HepG2 (cell line): ENCODE results near the gene USH2A. TPM values are rescaled to one million over a fixed set of nuclear protein-coding genes. Genes with fewer than 3 reads are reported as not detected.

Source experiments
- ATAC-seq: fragments of 200-7000 bp; cut with Tn5 transposase; 3 replicates; pipeline ENCODE4 v1.9.1; 2020; ENCODE audit warnings: mild to moderate bottlenecking, moderate library complexity
- BruUV-seq: library from RNA; stranded (reverse); fragments of 400-500 nt; replicated peaks from 2 replicates; lab custom pipeline; 2021; lab: Mats Ljungman, UMichigan
- CTCF ChIA-PET: fragments of 300-600 bp; formaldehyde crosslinking; extraction: SDS; loops from one replicate; lab custom pipeline; 2021; ENCODE audit warnings: low total read pairs, inconsistent platforms, low intra/inter-chr PET ratio; lab: Yijun Ruan, JAX
- POLR2A ChIA-PET: fragments of 350-600 bp; sonication (Branson Sonifier 250); formaldehyde crosslinking; loops from one replicate; lab custom pipeline; 2020; ENCODE audit warnings: antibody characterized with exemption, inconsistent platforms; lab: Yijun Ruan, JAX
- DNase-seq: peaks from one replicate; pipeline ENCODE4 v3.0.0-alpha.2; 2015; ENCODE audit warnings: low spot score
- FAIRE-seq: peaks from 3 replicates; lab custom pipeline; 2011; peaks lifted over from hg19 to GRCh38; lab: Jason Lieb, UNC
- H2AFZ ChIP-seq: one replicate; pipeline ENCODE4 v1.6.1; 2011; ENCODE audit warnings: low read length, inconsistent platforms
- H3K27ac ChIP-seq: fragments of 300-600 bp; 3 replicates; pipeline ENCODE4 v1.8.0; 2011; ENCODE audit warnings: mixed run types, mild to moderate bottlenecking, mixed read lengths, low read length, inconsistent platforms; ENCODE audit not compliant: insufficient read depth; ENCODE audit errors: extremely low read length
- H3K27me3 ChIP-seq, 2 experiments: fragments of 200-600 bp in 1 of 2; 2 replicates in 1 of 2; 3 replicates in 1 of 2; pipeline versions ENCODE4 v1.6.0 to v1.8.0; 2011; ENCODE audit warnings: low read length in 2 of 2, mild to moderate bottlenecking in 2 of 2, moderate library complexity in 2 of 2, inconsistent platforms in 1 of 2; ENCODE audit not compliant: insufficient read depth in 2 of 2, control insufficient read depth in 1 of 2
- H3K36me3 ChIP-seq, 2 experiments: fragments of 200-600 bp in 1 of 2; replicated peaks in 1 of 2; 2 replicates in 1 of 2; 3 replicates in 1 of 2; pipeline versions ENCODE4 v1.5.1 to v1.8.0; 2011; ENCODE audit warnings: low read length in 2 of 2, inconsistent platforms in 1 of 2; ENCODE audit not compliant: insufficient read depth in 2 of 2, control insufficient read depth in 1 of 2
- H3K4me1 ChIP-seq: 2 replicates; pipeline ENCODE4 v1.5.1; 2012; ENCODE audit warnings: low read length, inconsistent platforms; ENCODE audit not compliant: insufficient read depth
- H3K4me2 ChIP-seq: 2 replicates; pipeline ENCODE4 v1.6.0; 2011; ENCODE audit warnings: low read depth, low read length, inconsistent platforms
- H3K4me3 ChIP-seq, 3 experiments: fragments of 200-600 bp in 1 of 3; sonication (generic), shearing (Covaris generic) in 1 of 3; replicated peaks in 1 of 3; 2 replicates each; pipeline ENCODE4 v1.5.1; 2011 to 2016; ENCODE audit warnings: low read length in 3 of 3, inconsistent platforms in 2 of 3, low read depth in 2 of 3, mild to moderate bottlenecking in 2 of 3, control low read depth in 1 of 3, mixed read lengths in 1 of 3; ENCODE audit not compliant: insufficient read depth in 1 of 3
- H3K79me2 ChIP-seq: one replicate; pipeline ENCODE4 v1.6.1; 2011; ENCODE audit warnings: low read length, inconsistent platforms; ENCODE audit not compliant: insufficient read depth
- H3K9ac ChIP-seq: 2 replicates; pipeline ENCODE4 v1.6.0; 2011; ENCODE audit warnings: mild to moderate bottlenecking, low read depth, low read length, inconsistent platforms; ENCODE audit not compliant: insufficient read depth
- H3K9me3 ChIP-seq: 2 replicates; pipeline ENCODE4 v1.5.1; 2012; ENCODE audit warnings: mild to moderate bottlenecking, low read length
- H4K20me1 ChIP-seq: 2 replicates; pipeline ENCODE4 v1.6.0; 2011; ENCODE audit warnings: inconsistent platforms, mild to moderate bottlenecking, low read length, moderate library complexity; ENCODE audit not compliant: insufficient read depth
- BCL6 ChIP-seq: IDR thresholded peaks from 2 replicates; pipeline ENCODE4 v1.6.1; 2016; ENCODE audit warnings: missing genetic modification reagents, missing compliant biosample characterization
- CEBPZ ChIP-seq: IDR thresholded peaks from 2 replicates; pipeline ENCODE4 v1.6.1; 2012; ENCODE audit warnings: low read length, improper control_type of control experiment
- ELF3 ChIP-seq: IDR thresholded peaks from 2 replicates; pipeline ENCODE4 v1.6.1; 2016; ENCODE audit warnings: missing genetic modification reagents, missing compliant biosample characterization
- GATAD1 ChIP-seq: IDR thresholded peaks from 2 replicates; pipeline ENCODE4 v1.6.1; 2016; ENCODE audit warnings: missing genetic modification reagents, missing compliant biosample characterization
- GTF2F1 ChIP-seq: fragments of 150-350 bp; IDR thresholded peaks from 2 replicates; pipeline ENCODE4 v1.6.1; 2014; ENCODE audit warnings: low read length
- HOXA7 ChIP-seq: sonication (generic); formaldehyde crosslinking; IDR thresholded peaks from 2 replicates; pipeline ENCODE4 v1.8.1; 2022; ENCODE audit warnings: mild to moderate bottlenecking, missing genetic modification reagents, moderate library complexity
- JARID2 ChIP-seq: sonication (generic); formaldehyde crosslinking; IDR thresholded peaks from 2 replicates; pipeline ENCODE4 v1.8.1; 2023; ENCODE audit warnings: missing genetic modification reagents, inconsistent platforms; ENCODE audit not compliant: insufficient replicate concordance
- KDM1A ChIP-seq: IDR thresholded peaks from 2 replicates; pipeline ENCODE4 v1.6.1; 2016; ENCODE audit warnings: missing compliant biosample characterization
- MAZ ChIP-seq, 2 experiments: sonication (generic) in 1 of 2; formaldehyde crosslinking in 1 of 2; IDR thresholded peaks; 2 replicates each; pipeline versions ENCODE4 v1.5.0 to v1.6.1; 2012 to 2020; ENCODE audit warnings: low read depth in 2 of 2, mild to moderate bottlenecking in 2 of 2, borderline replicate concordance in 1 of 2, improper control_type of control experiment in 1 of 2, low read length in 1 of 2, missing genetic modification reagents in 1 of 2, moderate library complexity in 1 of 2
- MTA3 ChIP-seq: sonication (generic); formaldehyde crosslinking; IDR thresholded peaks from 2 replicates; pipeline ENCODE4 v1.4.0; 2020; ENCODE audit warnings: missing genetic modification reagents
- POLR2AphosphoS2 ChIP-seq: IDR thresholded peaks from 2 replicates; pipeline ENCODE4 v1.6.1; 2011; ENCODE audit warnings: low read depth, low read length, improper control_type of control experiment
- TEAD2 ChIP-seq: sonication (generic); formaldehyde crosslinking; IDR thresholded peaks from 2 replicates; pipeline ENCODE4 v1.9.0; 2021; ENCODE audit warnings: missing genetic modification reagents
- TMF1 ChIP-seq: sonication (generic); formaldehyde crosslinking; IDR thresholded peaks from 2 replicates; pipeline ENCODE4 v1.8.1; 2022; ENCODE audit warnings: low read depth, missing genetic modification reagents
- TP53 ChIP-seq: sonication (generic); formaldehyde crosslinking; conservative IDR thresholded peaks from 2 replicates; pipeline ENCODE4 v1.4.0; 2020; ENCODE audit warnings: missing genetic modification reagents
- XRCC5 ChIP-seq: fragments of 200-400 bp; formaldehyde crosslinking; optimal IDR thresholded peaks from 2 replicates; pipeline ENCODE3; 2017; ENCODE audit warnings: mild to moderate bottlenecking, low read length
- ZBTB43 ChIP-seq: sonication (generic); formaldehyde crosslinking; conservative IDR thresholded peaks from 2 replicates; pipeline ENCODE4 v1.4.0; 2020; ENCODE audit warnings: missing genetic modification reagents
- ZNF264 ChIP-seq: sonication (generic); formaldehyde crosslinking; IDR thresholded peaks from 2 replicates; pipeline ENCODE4 v1.4.0; 2020; ENCODE audit warnings: missing genetic modification reagents
- ZNF446 ChIP-seq: sonication (generic); formaldehyde crosslinking; IDR thresholded peaks from 2 replicates; pipeline ENCODE4 v1.5.0; 2020; ENCODE audit warnings: mild to moderate bottlenecking, missing genetic modification reagents
- ZNF564 ChIP-seq: sonication (generic); formaldehyde crosslinking; IDR thresholded peaks from 2 replicates; pipeline ENCODE4 v1.8.1; 2023; ENCODE audit warnings: mild to moderate bottlenecking, missing genetic modification reagents
- ZNF737 ChIP-seq: sonication (generic); formaldehyde crosslinking; IDR thresholded peaks from 2 replicates; pipeline ENCODE4 v1.5.0; 2020; ENCODE audit warnings: missing genetic modification reagents, mild to moderate bottlenecking, borderline replicate concordance
- WGBS: methylation state at CpG from one replicate; pipeline ENCODE4 v1.1.6; 2017; ENCODE audit warnings: low lambda C conversion rate; 5-methylcytosine and 5-hydroxymethylcytosine counted together
- in situ Hi-C: cut with HindIII; loops from 2 replicates; pipeline ENCODE4 v1.10.0; 2017; ENCODE audit warnings: low pct_unique_long_range_greater_than_20kb; ENCODE audit not compliant: extremely low pct_ligation_motif_present
- intact Hi-C: fragments of 100-400 bp; cut with micrococcal nuclease; formaldehyde crosslinking; loops from one replicate; pipeline ENCODE4 v1.10.0; 2022; ENCODE audit not compliant: unreplicated experiment
- polyA plus RNA-seq, 8 experiments: library from polyadenylated mRNA; depleted of rRNA in 3 of 8; stranded (reverse) in 7 of 8; unstranded in 1 of 8; fragments of >200 nt; fragmentation: Illumina TruSeq in 4 of 8; extraction: Trizol in 4 of 8; gene quantifications; 2 replicates each; pipeline versions ENCODE4 v1.2.1 to v1.2.3, GENCODE V29; 2011 to 2016; ENCODE audit warnings: low read depth in 4 of 8, missing spikeins in 1 of 8, mixed read lengths in 1 of 8; ENCODE audit not compliant: insufficient read depth in 1 of 8
- total RNA-seq, 5 experiments: library from RNA; depleted of rRNA; stranded (reverse); fragments of >200 nt; fragmentation: Illumina TruSeq; extraction: Trizol; gene quantifications; 2 replicates each; pipeline ENCODE4 v1.2.3, GENCODE V29; 2016; ENCODE audit warnings: low read depth in 1 of 5

The USH2A gene
- total and polyA plus RNA-seq, 2 of the 13 experiments (the other 11 are each of a cell fraction or from before 2014, with no cell fraction given) = 0.02 TPM; not detected in 1

- no peaks in the 10 kb centered on the region for H4K20me1 ChIP-seq
- FAIRE-seq = no peak
Measured at GRCh38 chr1:215719552-215719951, 703.7 kb downstream of the USH2A start.

GRCh38 chr1:215718575-215719287, 704.5 kb downstream of the USH2A start:
- in situ Hi-C loops = no loop called here
- ChIA-PET POLR2A (no interaction called here), CTCF (interaction anchor here (0.6 kb wide), 1 partner anchor 146 kb away, joined by 4 read pairs; no protein-coding TSS in a partner anchor)
- H3K9me3 ChIP-seq = no peaks in the 10 kb centered on the region
- H3K4me3 ChIP-seq = no peak overlapping the region
- H3K27me3 ChIP-seq = no peaks in the 10 kb centered on the region
- 38% methylated on average over 3 of the region's 3 CpGs for WGBS
- H3K27ac ChIP-seq = no peak overlapping the region
- no peaks in the 10 kb centered on the region for H3K79me2 ChIP-seq
- H3K36me3 ChIP-seq = no peaks in the 10 kb centered on the region
- intact Hi-C loops = no loop called here
- ATAC-seq (no peak), DNase-seq (no peak), FAIRE-seq (no peak)
- no peaks in the 10 kb centered on the region for H4K20me1 ChIP-seq
- H3K4me1 ChIP-seq = peaks cover 8% of the 10 kb centered on the region; the same call in 1 of the 2 replicates
- H3K4me2 ChIP-seq = no peak overlapping the region
- no peak overlapping the region for H3K9ac ChIP-seq
- H2AFZ ChIP-seq = no peak overlapping the region
- no TSS peak for BruUV-seq
- TF ChIP-seq XRCC5 (no peak), GATAD1 (CRISPR knock-in tag) (no peak), ELF3 (CRISPR knock-in tag) (no peak), MTA3 (no peak), ZNF446 (CRISPR knock-in tag) (no peak), TMF1 (CRISPR knock-in tag) (no peak), BCL6 (no peak), CEBPZ (no peak), ZBTB43 (CRISPR knock-in tag) (no peak), JARID2 (CRISPR knock-in tag) (no peak), HOXA7 (CRISPR knock-in tag) (no peak), ZNF264 (CRISPR knock-in tag) (no peak)

More at GRCh38 chr1:215719552-215719951, 703.7 kb downstream of the USH2A start:
- DNase-seq = no peak
- H2AFZ ChIP-seq = no peak overlapping the region
- no peak overlapping the region for H3K27ac ChIP-seq
- no TSS peak for BruUV-seq
- H3K4me2 ChIP-seq = no peak overlapping the region
- ChIA-PET POLR2A (no interaction called here), CTCF (interaction anchor here (0.6 kb wide), 1 partner anchor 146 kb away, joined by 4 read pairs; no protein-coding TSS in a partner anchor)
- no peak overlapping the region for H3K4me3 ChIP-seq
- no peaks in the 10 kb centered on the region for H3K9me3 ChIP-seq
- no peaks in the 10 kb centered on the region for H3K36me3 ChIP-seq
- TF ChIP-seq TEAD2 (no peak), GTF2F1 (no peak), KDM1A (CRISPR knock-in tag) (no peak), MAZ (IDR thresholded peaks at IDR 0.05; ENCODE audit: borderline replicate concordance, low read depth, low read length) (no peak), MAZ (CRISPR knock-in tag; IDR thresholded peaks at IDR 0.05; ENCODE audit: low read depth) (no peak), ZNF564 (CRISPR knock-in tag) (no peak), POLR2AphosphoS2 (no peak), TP53 (CRISPR knock-in tag) (no peak), ZNF737 (no peak)
- no peaks in the 10 kb centered on the region for H3K27me3 ChIP-seq
- intact Hi-C loops (no loop called here), in situ Hi-C loops (no loop called here)
- no peak for ATAC-seq
- H3K4me1 ChIP-seq = peaks cover 8% of the 10 kb centered on the region; the same call in 1 of the 2 replicates
- no peaks in the 10 kb centered on the region for H3K79me2 ChIP-seq
- no peak overlapping the region for H3K9ac ChIP-seq
